Choroid plexus epithelial cell (primary cell): ENCODE data around the gene RASAL1.

Experiments
- DNase-seq: peaks from one replicate; pipeline ENCODE4 v3.0.0-alpha.2; 2010; ENCODE audit warnings: low read depth
- H3K4me3 ChIP-seq: 2 replicates; pipeline ENCODE4 v1.5.1; 2011; ENCODE audit warnings: low read depth, mild to moderate bottlenecking, control low read depth, low read length, moderate library complexity
- CTCF ChIP-seq: conservative IDR thresholded peaks from 2 replicates; pipeline ENCODE4 v1.5.1; 2011; ENCODE audit warnings: low read depth, mild to moderate bottlenecking, control low read depth, inconsistent platforms, low read length, moderate library complexity

Gene RASAL1

GRCh38 chr12:113135178-113136127 is at the start of gene RASAL1:
Gene RASAL1, minus strand, starts transcription at chr12:113135761. Its CDS starts 299 bp downstream, at chr12:113135462.
- H3K4me3 ChIP-seq = no peak within 1 kb of the TSS
- TF ChIP-seq CTCF = no peak
- DNase-seq = no peak

GRCh38 chr12:113184900-113185179 is 49.3 kb upstream of the RASAL1 start:
- TF ChIP-seq CTCF = no peak
- peak; percentile 93 for DNase-seq
- H3K4me3 ChIP-seq = peak overlapping the region; percentile 96

- H3K4me3 ChIP-seq = peak overlapping the region; percentile 96
- no peak for DNase-seq
- TF ChIP-seq CTCF = no peak
These were observed 48.7 kb upstream of the RASAL1 start for GRCh38 chr12:113184098-113184899.

GRCh38 chr12:113183030-113183589 is 47.5 kb upstream of the RASAL1 start:
- no peak overlapping the region for H3K4me3 ChIP-seq
- TF ChIP-seq CTCF = no peak
- DNase-seq = no peak

- TF ChIP-seq CTCF = no peak
- no peak for DNase-seq
- H3K4me3 ChIP-seq = no peak overlapping the region
These were observed 46.4 kb upstream of the RASAL1 start for GRCh38 chr12:113181975-113182374.

- DNase-seq = no peak
- TF ChIP-seq CTCF = no peak
- H3K4me3 ChIP-seq = no peak overlapping the region
These were observed 44.8 kb upstream of the RASAL1 start for GRCh38 chr12:113180333-113180732.
